Mesenchymal stem cell (in vitro differentiated cells and primary cell): Measurements from ENCODE around the gene HIVEP1.

Source experiments
- DNase-seq: peaks from one replicate; pipeline ENCODE4 v3.0.0-alpha.2; 2013
- H2AFZ ChIP-seq: one replicate; pipeline ENCODE4 v1.6.1; 2013; ENCODE audit warnings: low read depth, mild to moderate bottlenecking, control low read depth, inconsistent platforms, low read length, moderate library complexity
- H2AK5ac ChIP-seq: 2 replicates; pipeline ENCODE4 v1.6.1; 2013; ENCODE audit warnings: low read length, moderate library complexity, mild to moderate bottlenecking, inconsistent platforms; ENCODE audit not compliant: severe bottlenecking
- H2BK120ac ChIP-seq: one replicate; pipeline ENCODE4 v1.6.1; 2013; ENCODE audit warnings: low read depth, mild to moderate bottlenecking, inconsistent platforms, low read length, moderate library complexity
- H2BK12ac ChIP-seq, 2 experiments: one replicate each; pipeline ENCODE4 v1.6.1; 2013; ENCODE audit warnings: inconsistent platforms in 2 of 2, low read length in 2 of 2, mild to moderate bottlenecking in 2 of 2, moderate library complexity in 2 of 2, control low read depth in 1 of 2
- H2BK15ac ChIP-seq: one replicate; pipeline ENCODE4 v1.6.1; 2013; ENCODE audit warnings: mild to moderate bottlenecking, low read depth, inconsistent platforms; ENCODE audit not compliant: poor library complexity, severe bottlenecking
- H2BK5ac ChIP-seq: 2 replicates; pipeline ENCODE4 v1.6.1; 2013; ENCODE audit warnings: low read depth, mild to moderate bottlenecking, low read length, control low read depth, inconsistent platforms; ENCODE audit not compliant: poor library complexity, severe bottlenecking
- H3K14ac ChIP-seq, 2 experiments: one replicate each; pipeline ENCODE4 v1.6.1; 2013; ENCODE audit warnings: inconsistent platforms in 2 of 2, low read length in 2 of 2, control low read depth in 1 of 2, mild to moderate bottlenecking in 1 of 2, moderate library complexity in 1 of 2
- H3K18ac ChIP-seq, 2 experiments: one replicate each; pipeline ENCODE4 v1.6.1; 2013; ENCODE audit warnings: inconsistent platforms in 2 of 2, low read length in 2 of 2, control low read depth in 1 of 2, low read depth in 1 of 2, mild to moderate bottlenecking in 1 of 2
- H3K23ac ChIP-seq, 2 experiments: one replicate each; pipeline ENCODE4 v1.6.1; 2013; ENCODE audit warnings: inconsistent platforms in 2 of 2, low read length in 2 of 2, mild to moderate bottlenecking in 2 of 2, moderate library complexity in 2 of 2, control low read depth in 1 of 2
- H3K27ac ChIP-seq: 2 replicates; pipeline ENCODE4 v1.5.1; 2013; ENCODE audit warnings: mild to moderate bottlenecking, moderate library complexity, low read length, control low read depth, inconsistent platforms; ENCODE audit not compliant: poor library complexity, severe bottlenecking
- H3K27me3 ChIP-seq, 2 experiments: 2 replicates each; pipeline versions ENCODE4 v1.6.1 to v1.7.0; 2013; ENCODE audit warnings: low read length in 2 of 2, mild to moderate bottlenecking in 2 of 2, moderate library complexity in 2 of 2, control low read depth in 1 of 2, inconsistent platforms in 1 of 2; ENCODE audit not compliant: control insufficient read depth in 1 of 2, insufficient read depth in 1 of 2
- H3K36me3 ChIP-seq, 2 experiments: 2 replicates each; pipeline versions ENCODE4 v1.6.1 to v1.7.0; 2013; ENCODE audit warnings: low read length in 2 of 2, control low read depth in 1 of 2, inconsistent platforms in 1 of 2, low read depth in 1 of 2, mild to moderate bottlenecking in 1 of 2; ENCODE audit not compliant: insufficient read depth in 2 of 2, control insufficient read depth in 1 of 2
- H3K4ac ChIP-seq, 2 experiments: one replicate each; pipeline ENCODE4 v1.6.1; 2013; ENCODE audit warnings: inconsistent platforms in 2 of 2, low read length in 2 of 2, mild to moderate bottlenecking in 2 of 2, moderate library complexity in 2 of 2, control low read depth in 1 of 2, low read depth in 1 of 2
- H3K4me1 ChIP-seq: 2 replicates; pipeline ENCODE4 v1.6.1; 2013; ENCODE audit warnings: low read depth, low read length, control low read depth; ENCODE audit not compliant: control insufficient read depth, insufficient read depth
- H3K4me2 ChIP-seq: 2 replicates; pipeline ENCODE4 v1.6.1; 2013; ENCODE audit warnings: low read length, mild to moderate bottlenecking, inconsistent platforms; ENCODE audit not compliant: poor library complexity, severe bottlenecking
- H3K4me3 ChIP-seq, 2 experiments: 2 replicates each; pipeline versions ENCODE4 v1.5.1 to v1.7.0; 2013; ENCODE audit warnings: low read length in 2 of 2, mild to moderate bottlenecking in 2 of 2, control low read depth in 1 of 2, low read depth in 1 of 2; ENCODE audit not compliant: insufficient read depth in 1 of 2
- H3K79me1 ChIP-seq: replicated peaks from 2 replicates; pipeline ENCODE4 v1.6.1; 2013; ENCODE audit warnings: mild to moderate bottlenecking, control low read depth, low read length, inconsistent platforms; ENCODE audit not compliant: poor library complexity, severe bottlenecking
- H3K9ac ChIP-seq: 2 replicates; pipeline ENCODE4 v1.7.0; 2013; ENCODE audit warnings: mild to moderate bottlenecking, low read length, moderate library complexity
- H3K9me3 ChIP-seq: 2 replicates; pipeline ENCODE4 v1.7.0; 2013; ENCODE audit warnings: mild to moderate bottlenecking, low read length; ENCODE audit not compliant: control insufficient read depth
- H4K8ac ChIP-seq: one replicate; pipeline ENCODE4 v1.6.1; 2013; ENCODE audit warnings: inconsistent platforms, mild to moderate bottlenecking, low read length, moderate library complexity
- H4K91ac ChIP-seq: one replicate; pipeline ENCODE4 v1.6.1; 2013; ENCODE audit warnings: mild to moderate bottlenecking, low read length, inconsistent platforms
- WGBS: methylation state at CpG from one replicate; pipeline ENCODE4 v1.1.7; 2013; ENCODE audit warnings: mixed read lengths; 5-methylcytosine and 5-hydroxymethylcytosine counted together

HIVEP1 gene

GRCh38 chr6:12200761-12201160, 188.6 kb downstream of the HIVEP1 start:
- Histone ChIP-seq H3K79me1 (no peaks in the 10 kb centered on the region), H3K4me2 (no peak overlapping the region), H3K4me1 (peaks cover 5% of the 10 kb centered on the region), H3K9ac (no peak overlapping the region), H3K27ac (no peak overlapping the region), H2BK15ac (no peak overlapping the region), H4K91ac (no peak overlapping the region), H3K27me3 (no peaks in the 10 kb centered on the region), H2BK12ac (no peak overlapping the region), H3K9me3 (no peaks in the 10 kb centered on the region), H2AK5ac (no peak overlapping the region), H3K18ac (no peak overlapping the region), H2BK5ac (no peak overlapping the region), H3K23ac (no peak overlapping the region), H3K36me3 (no peaks in the 10 kb centered on the region), H2BK120ac (no peak overlapping the region), H2AFZ (no peak overlapping the region), H4K8ac (no peak overlapping the region), H3K4ac (no peak overlapping the region), H3K4me3 (no peak overlapping the region), H3K14ac (no peak overlapping the region)
- WGBS: 67% methylated on average over 1 of the region's 1 CpG
- no peak for DNase-seq

- H3K27me3 ChIP-seq: no peaks in the 10 kb centered on the region
- H3K9ac ChIP-seq: no peak overlapping the region
- no peak overlapping the region for H3K23ac ChIP-seq
- peak overlapping the region; percentile 93 for H3K27ac ChIP-seq
- 21% methylated on average over 6 of the region's 6 CpGs for WGBS
- H3K79me1 ChIP-seq: no peaks in the 10 kb centered on the region
- no peak overlapping the region for H3K14ac ChIP-seq
- H2AK5ac ChIP-seq: no peak overlapping the region
- no peak overlapping the region for H3K4me2 ChIP-seq
- no peak overlapping the region for H2BK120ac ChIP-seq
- peaks cover 5% of the 10 kb centered on the region for H3K4me1 ChIP-seq
- H3K18ac ChIP-seq: no peak overlapping the region
- H4K8ac ChIP-seq: no peak overlapping the region
- H3K36me3 ChIP-seq: no peaks in the 10 kb centered on the region
- no peak overlapping the region for H4K91ac ChIP-seq
- H2BK5ac ChIP-seq: peak overlapping the region; percentile 96
- no peak overlapping the region for H2BK12ac ChIP-seq
- no peak overlapping the region for H3K4me3 ChIP-seq
- H3K9me3 ChIP-seq: no peaks in the 10 kb centered on the region
- H2BK15ac ChIP-seq: no peak overlapping the region
- DNase-seq: peak; percentile 29
- H3K4ac ChIP-seq: no peak overlapping the region
- peak overlapping the region; percentile 49 for H2AFZ ChIP-seq
Observed at GRCh38 chr6:12203001-12203400, 190.9 kb downstream of the HIVEP1 start.

GRCh38 chr6:12208190-12208589, 196.1 kb downstream of the HIVEP1 start:
- WGBS: 81% methylated on average over 5 of the region's 8 CpGs
- Histone ChIP-seq H3K18ac (no peak overlapping the region), H2BK12ac (no peak overlapping the region), H3K27ac (no peak overlapping the region), H3K36me3 (no peaks in the 10 kb centered on the region), H3K4me3 (no peak overlapping the region), H4K91ac (no peak overlapping the region), H3K9me3 (peaks cover 4% of the 10 kb centered on the region), H2BK120ac (no peak overlapping the region), H2BK5ac (no peak overlapping the region), H3K4ac (no peak overlapping the region), H3K14ac (no peak overlapping the region), H3K4me1 (peaks cover 5% of the 10 kb centered on the region), H4K8ac (no peak overlapping the region), H3K27me3 (no peaks in the 10 kb centered on the region), H2AK5ac (peak overlapping the region; percentile 84), H2AFZ (no peak overlapping the region), H3K23ac (no peak overlapping the region), H3K9ac (no peak overlapping the region), H3K4me2 (no peak overlapping the region), H3K79me1 (no peaks in the 10 kb centered on the region), H2BK15ac (no peak overlapping the region)
- DNase-seq: peak; percentile 10

- 97% methylated on average over 4 of the region's 4 CpGs for WGBS
- Histone ChIP-seq H3K4ac (no peak overlapping the region), H3K36me3 (no peaks in the 10 kb centered on the region)
Observed at GRCh38 chr6:12208673-12209072, 196.6 kb downstream of the HIVEP1 start.

More at GRCh38 chr6:12208673-12209072, 196.6 kb downstream of the HIVEP1 start:
- H3K27me3 ChIP-seq: no peaks in the 10 kb centered on the region
- H3K14ac ChIP-seq: no peak overlapping the region
- no peaks in the 10 kb centered on the region for H3K79me1 ChIP-seq
- no peak overlapping the region for H3K23ac ChIP-seq
- DNase-seq: no peak
- H3K27ac ChIP-seq: no peak overlapping the region
- H3K4me2 ChIP-seq: no peak overlapping the region
- no peak overlapping the region for H4K8ac ChIP-seq
- no peak overlapping the region for H3K18ac ChIP-seq
- H2AFZ ChIP-seq: no peak overlapping the region
- H3K9ac ChIP-seq: no peak overlapping the region
- no peak overlapping the region for H3K4me3 ChIP-seq
- peak overlapping the region; percentile 84 for H2AK5ac ChIP-seq
- H4K91ac ChIP-seq: peak overlapping the region; percentile 7
- H2BK120ac ChIP-seq: no peak overlapping the region
- no peak overlapping the region for H2BK5ac ChIP-seq
- H2BK12ac ChIP-seq: no peak overlapping the region
- peaks cover 4% of the 10 kb centered on the region for H3K9me3 ChIP-seq
- H3K4me1 ChIP-seq: peaks cover 4% of the 10 kb centered on the region
- no peak overlapping the region for H2BK15ac ChIP-seq
